SK-N-SH (cell line): Measurements from ENCODE around the gene LONP2. TPM values are rescaled to one million over a fixed set of nuclear protein-coding genes. Genes with fewer than 3 reads are reported as not detected.

ENCODE experiments used
- CTCF ChIA-PET: fragments of 300-600, 350-600 bp; formaldehyde crosslinking; extraction: SDS; loops from one replicate; lab custom pipeline; 2021; lab: Yijun Ruan, JAX
- POLR2A ChIA-PET: fragments of 350-600 bp; sonication (Branson Sonifier 250); formaldehyde crosslinking; extraction: SDS; loops from one replicate; lab custom pipeline; 2020; ENCODE audit warnings: antibody characterized with exemption, inconsistent platforms; lab: Yijun Ruan, JAX
- DNase-seq: peaks from one replicate; pipeline ENCODE4 v3.0.0; 2012
- H2AFZ ChIP-seq: fragments of 200-600 bp; sonication (generic); 2 replicates; pipeline ENCODE4 v1.8.1; 2016; ENCODE audit warnings: antibody characterized with exemption, mild to moderate bottlenecking, low read depth
- H3F3A ChIP-seq: fragments of 200-600 bp; sonication (generic); replicated peaks from 2 replicates; pipeline ENCODE3; 2016; ENCODE audit warnings: antibody characterized with exemption, mild to moderate bottlenecking; ENCODE audit not compliant: insufficient read depth
- H3K27ac ChIP-seq, 2 experiments: fragments of 200-500 bp in 1 of 2; fragments of 200-600 bp in 1 of 2; sonication (Bioruptor generic) in 1 of 2; sonication (generic), shearing (Covaris generic) in 1 of 2; 2 replicates each; pipeline versions ENCODE4 v1.5.1 to v1.6.1; 2014 to 2016; ENCODE audit warnings: low read depth in 2 of 2, inconsistent platforms in 1 of 2, low read length in 1 of 2, mild to moderate bottlenecking in 1 of 2, mixed read lengths in 1 of 2
- H3K27me3 ChIP-seq: fragments of 200-600 bp; sonication (generic), shearing (Covaris generic); 2 replicates; pipeline ENCODE4 v1.6.1; 2016; ENCODE audit warnings: mixed run types; ENCODE audit not compliant: insufficient read depth
- H3K36me3 ChIP-seq, 2 experiments: fragments of 200-500 bp in 1 of 2; fragments of 200-600 bp in 1 of 2; sonication (Bioruptor generic) in 1 of 2; sonication (generic) in 1 of 2; replicated peaks in 1 of 2; 2 replicates each; pipeline versions ENCODE3 to v1.5.1; 2014 to 2016; ENCODE audit warnings: low read length in 1 of 2, mild to moderate bottlenecking in 1 of 2; ENCODE audit not compliant: insufficient read depth in 2 of 2, control insufficient read depth in 1 of 2
- H3K4me1 ChIP-seq, 2 experiments: fragments of 200-500 bp in 1 of 2; fragments of 200-600 bp in 1 of 2; sonication (Bioruptor generic) in 1 of 2; sonication (generic), shearing (Covaris generic) in 1 of 2; 2 replicates each; pipeline versions ENCODE4 v1.5.1 to v1.6.1; 2014 to 2016; ENCODE audit warnings: low read depth in 1 of 2, low read length in 1 of 2, mixed run types in 1 of 2; ENCODE audit not compliant: insufficient read depth in 2 of 2, control insufficient read depth in 1 of 2
- H3K4me2 ChIP-seq: fragments of 200-600 bp; sonication (generic), shearing (Covaris generic); 2 replicates; pipeline ENCODE4 v1.6.1; 2017; ENCODE audit warnings: mixed run types
- H3K4me3 ChIP-seq, 2 experiments: fragments of 200-500 bp in 1 of 2; fragments of 200-600 bp in 1 of 2; sonication (Bioruptor generic) in 1 of 2; sonication (generic), shearing (Covaris generic) in 1 of 2; 2 replicates each; pipeline versions ENCODE4 v1.5.1 to v1.8.1; 2014 to 2016; ENCODE audit warnings: low read depth in 2 of 2, inconsistent platforms in 1 of 2, low read length in 1 of 2, mild to moderate bottlenecking in 1 of 2, mixed read lengths in 1 of 2, moderate library complexity in 1 of 2
- H3K79me2 ChIP-seq: fragments of 200-600 bp; sonication (generic); 2 replicates; pipeline ENCODE4 v1.8.1; 2017; ENCODE audit warnings: mild to moderate bottlenecking; ENCODE audit not compliant: insufficient read depth
- H3K9ac ChIP-seq: fragments of 200-600 bp; sonication (generic); 2 replicates; pipeline ENCODE4 v1.6.1; 2017; ENCODE audit warnings: mixed run types
- H3K9me2 ChIP-seq: fragments of 200-600 bp; sonication (generic); 2 replicates; pipeline ENCODE4 v1.6.1; 2017; ENCODE audit warnings: mixed run types
- H3K9me3 ChIP-seq: fragments of 200-600 bp; sonication (generic); 2 replicates; pipeline ENCODE4 v1.6.1; 2017; ENCODE audit warnings: mixed run types, mild to moderate bottlenecking, moderate library complexity
- H4K20me1 ChIP-seq: fragments of 200-600 bp; sonication (generic); 2 replicates; pipeline ENCODE4 v1.6.1; 2017; ENCODE audit warnings: mild to moderate bottlenecking, mixed run types; ENCODE audit not compliant: insufficient read depth
- FOXJ3 ChIP-seq: sonication (generic); formaldehyde crosslinking; IDR thresholded peaks from 2 replicates; pipeline ENCODE4 v1.5.1; 2020; ENCODE audit warnings: mild to moderate bottlenecking, missing genetic modification reagents
- JUND ChIP-seq: IDR thresholded peaks from 2 replicates; pipeline ENCODE4 v1.4.0; 2012
- RAD21 ChIP-seq: IDR thresholded peaks from 2 replicates; pipeline ENCODE4 v1.6.1; 2012; ENCODE audit warnings: mild to moderate bottlenecking, low read length
- RFX5 ChIP-seq: IDR thresholded peaks from 2 replicates; pipeline ENCODE4 v1.6.1; 2012; ENCODE audit warnings: mild to moderate bottlenecking, improper control_type of control experiment, low read length
- SIN3A ChIP-seq: IDR thresholded peaks from 2 replicates; pipeline ENCODE4 v1.6.1; 2012; ENCODE audit warnings: low read depth, mild to moderate bottlenecking, low read length, moderate library complexity, borderline replicate concordance
- TAF1 ChIP-seq: IDR thresholded peaks from 2 replicates; pipeline ENCODE4 v1.6.1; 2012; ENCODE audit warnings: low read depth, mild to moderate bottlenecking, low read length, moderate library complexity, borderline replicate concordance
- YY1 ChIP-seq: IDR thresholded peaks from 2 replicates; pipeline ENCODE4 v1.4.0; 2012; ENCODE audit warnings: low read depth, mild to moderate bottlenecking
- WGBS: methylation state at CpG from one replicate; pipeline ENCODE4 v1.1.6; 2017; ENCODE audit warnings: low lambda C conversion rate; 5-methylcytosine and 5-hydroxymethylcytosine counted together
- polyA plus RNA-seq, 3 experiments: library from polyadenylated mRNA; depleted of rRNA; stranded (reverse); fragments of >200 nt; gene quantifications; 2 replicates each; pipeline ENCODE4 v1.2.3, GENCODE V29; 2012
- TF ChIP-seq, protein P1 (sequence below): IDR thresholded peaks from 2 replicates; pipeline ENCODE4 v1.6.1; 2012; ENCODE audit warnings: mild to moderate bottlenecking, low read depth, low read length, moderate library complexity
- TF ChIP-seq, protein P2 (sequence below): fragments of 150-350 bp; IDR thresholded peaks from 2 replicates; pipeline ENCODE4 v1.6.1; 2017; ENCODE audit warnings: antibody characterized with exemption, low read length, low read depth, borderline replicate concordance
- TF ChIP-seq, protein P3 (sequence below): IDR thresholded peaks from 2 replicates; pipeline ENCODE4; 2012
- TF ChIP-seq, protein P4 (sequence below): fragments of 150-350 bp; IDR thresholded peaks from 2 replicates; pipeline ENCODE4 v1.6.1; 2016; ENCODE audit warnings: mild to moderate bottlenecking, low read depth, low read length

Gene LONP2
- polyA plus RNA-seq, 1 of the 3 experiments (the other 2 are of a cell fraction), result 22.4 TPM

DNA sequence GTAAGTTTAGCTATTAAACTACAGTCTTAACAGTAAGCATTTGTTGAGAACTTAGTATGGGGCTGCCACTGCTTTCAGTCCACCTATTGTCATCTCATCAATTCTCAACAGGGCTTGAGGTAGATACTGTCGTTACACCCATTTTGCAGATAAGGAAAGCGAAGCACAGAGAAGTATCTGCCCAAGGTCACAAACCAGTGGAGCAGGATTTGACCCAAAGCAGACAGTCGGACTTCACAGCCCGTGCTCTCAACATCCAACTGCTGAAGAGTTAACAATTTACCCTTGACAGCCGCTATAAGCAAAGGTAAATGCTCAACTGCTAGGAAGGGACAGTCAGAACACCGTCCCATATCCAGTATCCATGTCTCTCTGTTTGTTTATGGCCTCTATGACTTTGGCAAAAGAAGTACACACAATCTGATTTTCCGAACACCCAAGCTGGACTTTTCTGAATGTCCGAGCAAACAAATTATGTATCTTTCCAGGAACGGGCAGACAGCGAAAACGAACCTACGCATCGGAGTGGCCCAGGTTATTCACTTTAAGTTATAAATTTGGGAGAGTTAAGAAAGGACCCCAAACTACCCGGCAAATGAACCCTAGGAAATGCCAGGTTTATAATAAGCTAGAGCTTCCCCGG is 139.9 kb downstream of the LONP2 start:
- TF ChIP-seq, protein P1, sequence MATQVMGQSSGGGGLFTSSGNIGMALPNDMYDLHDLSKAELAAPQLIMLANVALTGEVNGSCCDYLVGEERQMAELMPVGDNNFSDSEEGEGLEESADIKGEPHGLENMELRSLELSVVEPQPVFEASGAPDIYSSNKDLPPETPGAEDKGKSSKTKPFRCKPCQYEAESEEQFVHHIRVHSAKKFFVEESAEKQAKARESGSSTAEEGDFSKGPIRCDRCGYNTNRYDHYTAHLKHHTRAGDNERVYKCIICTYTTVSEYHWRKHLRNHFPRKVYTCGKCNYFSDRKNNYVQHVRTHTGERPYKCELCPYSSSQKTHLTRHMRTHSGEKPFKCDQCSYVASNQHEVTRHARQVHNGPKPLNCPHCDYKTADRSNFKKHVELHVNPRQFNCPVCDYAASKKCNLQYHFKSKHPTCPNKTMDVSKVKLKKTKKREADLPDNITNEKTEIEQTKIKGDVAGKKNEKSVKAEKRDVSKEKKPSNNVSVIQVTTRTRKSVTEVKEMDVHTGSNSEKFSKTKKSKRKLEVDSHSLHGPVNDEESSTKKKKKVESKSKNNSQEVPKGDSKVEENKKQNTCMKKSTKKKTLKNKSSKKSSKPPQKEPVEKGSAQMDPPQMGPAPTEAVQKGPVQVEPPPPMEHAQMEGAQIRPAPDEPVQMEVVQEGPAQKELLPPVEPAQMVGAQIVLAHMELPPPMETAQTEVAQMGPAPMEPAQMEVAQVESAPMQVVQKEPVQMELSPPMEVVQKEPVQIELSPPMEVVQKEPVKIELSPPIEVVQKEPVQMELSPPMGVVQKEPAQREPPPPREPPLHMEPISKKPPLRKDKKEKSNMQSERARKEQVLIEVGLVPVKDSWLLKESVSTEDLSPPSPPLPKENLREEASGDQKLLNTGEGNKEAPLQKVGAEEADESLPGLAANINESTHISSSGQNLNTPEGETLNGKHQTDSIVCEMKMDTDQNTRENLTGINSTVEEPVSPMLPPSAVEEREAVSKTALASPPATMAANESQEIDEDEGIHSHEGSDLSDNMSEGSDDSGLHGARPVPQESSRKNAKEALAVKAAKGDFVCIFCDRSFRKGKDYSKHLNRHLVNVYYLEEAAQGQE, result no peak
- no peaks in the 10 kb centered on the region for H3K36me3 ChIP-seq
- H3K27ac ChIP-seq, result peak overlapping the region; percentile 77 to 96
- H2AFZ ChIP-seq, result no peak overlapping the region
- H3K9ac ChIP-seq, result peak overlapping the region; percentile 88
- POLR2A ChIA-PET, result interaction anchor here (0.6 to 3.1 kb wide), 4 partner anchors 10 to 226 kb away, joined by 3 to 21 read pairs (median 4); partner anchors contain the start of gene N4BP1
- no peaks in the 10 kb centered on the region for H3K9me2 ChIP-seq
- peak overlapping the region; percentile 66 to 81 for H3K4me3 ChIP-seq
- H3K9me3 ChIP-seq, result no peaks in the 10 kb centered on the region
- H4K20me1 ChIP-seq, result peaks cover 53% of the 10 kb centered on the region
- H3K79me2 ChIP-seq, result peaks cover 55% of the 10 kb centered on the region
- no peaks in the 10 kb centered on the region for H3K27me3 ChIP-seq
- no peak for DNase-seq
- H3K4me2 ChIP-seq, result peak overlapping the region; percentile 82
- peaks cover 6% of the 10 kb centered on the region for H3F3A ChIP-seq
- 2% methylated on average over 15 of the region's 15 CpGs for WGBS
- CTCF ChIA-PET, result interaction anchor here (0.8 to 2.1 kb wide), 4 partner anchors 10 to 246 kb away, joined by 3 to 5 read pairs (median 4); no protein-coding TSS in a partner anchor
- peaks cover 9 to 20% of the 10 kb centered on the region in 2 experiments; a peak in 3 of 4 replicates for H3K4me1 ChIP-seq

DNA sequence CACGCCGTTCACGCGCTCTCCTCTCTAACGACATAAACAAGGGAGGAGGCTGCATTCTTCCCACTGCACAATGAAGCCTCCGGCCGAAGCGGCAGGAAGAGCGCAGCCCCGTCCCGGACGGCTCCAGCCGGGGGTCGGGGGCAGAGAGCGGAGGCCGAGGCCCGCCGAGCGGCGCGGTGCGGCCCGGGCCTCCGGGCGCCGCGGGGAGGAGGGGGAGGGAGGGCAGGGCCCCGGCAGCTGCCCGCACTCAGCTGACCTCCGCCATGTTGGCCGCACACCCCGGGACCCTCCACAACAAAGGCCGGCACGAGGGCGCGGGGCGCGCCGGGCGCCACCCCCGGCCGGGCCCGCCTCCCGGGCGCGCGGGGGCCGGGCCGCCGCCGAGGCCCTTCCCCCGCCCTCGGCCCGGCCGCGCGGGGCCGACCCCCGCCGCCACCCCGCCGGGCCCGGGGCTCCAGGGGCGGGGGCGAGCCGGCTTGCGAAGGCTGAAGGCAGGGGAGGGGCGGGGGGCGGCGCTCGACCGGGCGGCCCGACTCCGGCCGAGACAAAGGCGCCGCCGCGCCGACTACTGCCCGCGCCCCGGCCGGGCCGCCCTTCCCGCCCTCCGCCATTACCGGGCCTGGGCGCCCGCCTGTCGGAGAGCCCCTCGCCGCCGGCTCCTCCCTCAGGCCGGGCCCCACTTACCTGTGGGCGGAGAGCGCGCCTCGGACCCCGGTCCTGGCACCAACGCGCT is 140.6 kb downstream of the LONP2 start:
- peak overlapping the region; percentile 82 for H3K4me2 ChIP-seq
- H3F3A ChIP-seq, result peaks cover 6% of the 10 kb centered on the region
- no peaks in the 10 kb centered on the region for H3K36me3 ChIP-seq
- ChIA-PET CTCF (interaction anchor here (0.8 to 2.1 kb wide), 5 partner anchors 10 to 246 kb away, joined by 3 to 14 read pairs (median 5); no protein-coding TSS in a partner anchor), POLR2A (interaction anchor here (0.6 to 3.1 kb wide), 10 partner anchors 8 to 225 kb away, joined by 3 to 21 read pairs (median 3); partner anchors contain the start of gene N4BP1)
- H3K9me3 ChIP-seq, result no peaks in the 10 kb centered on the region
- peak; percentile 94 for DNase-seq
- H3K9me2 ChIP-seq, result no peaks in the 10 kb centered on the region
- H3K79me2 ChIP-seq, result peaks cover 48% of the 10 kb centered on the region
- 0% methylated on average over 5 of the region's 103 CpGs for whole genome bisulfite sequencing
- H3K27ac ChIP-seq, result peak overlapping the region; percentile 77 to 96
- H3K9ac ChIP-seq, result peak overlapping the region; percentile 89
- peak overlapping the region; percentile 66 to 81 for H3K4me3 ChIP-seq
- H3K4me1 ChIP-seq, result peaks cover 9 to 20% of the 10 kb centered on the region in 2 experiments; a peak in 3 of 4 replicates
- no peaks in the 10 kb centered on the region for H3K27me3 ChIP-seq
- no peak overlapping the region for H2AFZ ChIP-seq
- peaks cover 46% of the 10 kb centered on the region for H4K20me1 ChIP-seq
- no peak for TF ChIP-seq RFX5
- TF ChIP-seq, protein P2, sequence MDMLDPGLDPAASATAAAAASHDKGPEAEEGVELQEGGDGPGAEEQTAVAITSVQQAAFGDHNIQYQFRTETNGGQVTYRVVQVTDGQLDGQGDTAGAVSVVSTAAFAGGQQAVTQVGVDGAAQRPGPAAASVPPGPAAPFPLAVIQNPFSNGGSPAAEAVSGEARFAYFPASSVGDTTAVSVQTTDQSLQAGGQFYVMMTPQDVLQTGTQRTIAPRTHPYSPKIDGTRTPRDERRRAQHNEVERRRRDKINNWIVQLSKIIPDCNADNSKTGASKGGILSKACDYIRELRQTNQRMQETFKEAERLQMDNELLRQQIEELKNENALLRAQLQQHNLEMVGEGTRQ, result no peak
- no peak for TF ChIP-seq RAD21
- TF ChIP-seq, protein P3, sequence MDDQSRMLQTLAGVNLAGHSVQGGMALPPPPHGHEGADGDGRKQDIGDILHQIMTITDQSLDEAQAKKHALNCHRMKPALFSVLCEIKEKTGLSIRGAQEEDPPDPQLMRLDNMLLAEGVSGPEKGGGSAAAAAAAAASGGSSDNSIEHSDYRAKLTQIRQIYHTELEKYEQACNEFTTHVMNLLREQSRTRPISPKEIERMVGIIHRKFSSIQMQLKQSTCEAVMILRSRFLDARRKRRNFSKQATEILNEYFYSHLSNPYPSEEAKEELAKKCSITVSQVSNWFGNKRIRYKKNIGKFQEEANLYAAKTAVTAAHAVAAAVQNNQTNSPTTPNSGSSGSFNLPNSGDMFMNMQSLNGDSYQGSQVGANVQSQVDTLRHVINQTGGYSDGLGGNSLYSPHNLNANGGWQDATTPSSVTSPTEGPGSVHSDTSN, result no peak
- no peak for TF ChIP-seq SIN3A
- TF ChIP-seq, protein P4, sequence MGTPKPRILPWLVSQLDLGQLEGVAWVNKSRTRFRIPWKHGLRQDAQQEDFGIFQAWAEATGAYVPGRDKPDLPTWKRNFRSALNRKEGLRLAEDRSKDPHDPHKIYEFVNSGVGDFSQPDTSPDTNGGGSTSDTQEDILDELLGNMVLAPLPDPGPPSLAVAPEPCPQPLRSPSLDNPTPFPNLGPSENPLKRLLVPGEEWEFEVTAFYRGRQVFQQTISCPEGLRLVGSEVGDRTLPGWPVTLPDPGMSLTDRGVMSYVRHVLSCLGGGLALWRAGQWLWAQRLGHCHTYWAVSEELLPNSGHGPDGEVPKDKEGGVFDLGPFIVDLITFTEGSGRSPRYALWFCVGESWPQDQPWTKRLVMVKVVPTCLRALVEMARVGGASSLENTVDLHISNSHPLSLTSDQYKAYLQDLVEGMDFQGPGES, result no peak
- peak; percentile 72 for TF ChIP-seq YY1
- TF ChIP-seq, protein P1, result no peak
- TF ChIP-seq FOXJ3, result no peak
- TF ChIP-seq JUND, result no peak
- TF ChIP-seq TAF1, result peak; percentile 54; the same call in 1 of the 2 replicates
